Peyer's patch (tissue), 4 donors: ENCODE measurements around the gene OBSL1.

ENCODE experiments used
- POLR2A ChIP-seq, 2 donors: fragments of 450-650 bp; IDR thresholded peaks; one replicate each; pipeline ENCODE4 v1.5.1; 2017; ENCODE audit warnings: antibody characterized with exemption in 2 of 2, mild to moderate bottlenecking in 2 of 2, moderate library complexity in 2 of 2
- TF ChIP-seq, protein P1 (sequence below), 6 experiments: fragments of 450-650 bp in 4 of 6; fragments of 200-600 bp in 2 of 6; sonication (generic) in 1 of 6; IDR thresholded peaks; one replicate each; pipeline ENCODE4 v1.5.1; 2017 to 2019; ENCODE audit warnings: antibody characterized with exemption in 6 of 6, mild to moderate bottlenecking in 3 of 6, moderate library complexity in 1 of 6

DNA sequence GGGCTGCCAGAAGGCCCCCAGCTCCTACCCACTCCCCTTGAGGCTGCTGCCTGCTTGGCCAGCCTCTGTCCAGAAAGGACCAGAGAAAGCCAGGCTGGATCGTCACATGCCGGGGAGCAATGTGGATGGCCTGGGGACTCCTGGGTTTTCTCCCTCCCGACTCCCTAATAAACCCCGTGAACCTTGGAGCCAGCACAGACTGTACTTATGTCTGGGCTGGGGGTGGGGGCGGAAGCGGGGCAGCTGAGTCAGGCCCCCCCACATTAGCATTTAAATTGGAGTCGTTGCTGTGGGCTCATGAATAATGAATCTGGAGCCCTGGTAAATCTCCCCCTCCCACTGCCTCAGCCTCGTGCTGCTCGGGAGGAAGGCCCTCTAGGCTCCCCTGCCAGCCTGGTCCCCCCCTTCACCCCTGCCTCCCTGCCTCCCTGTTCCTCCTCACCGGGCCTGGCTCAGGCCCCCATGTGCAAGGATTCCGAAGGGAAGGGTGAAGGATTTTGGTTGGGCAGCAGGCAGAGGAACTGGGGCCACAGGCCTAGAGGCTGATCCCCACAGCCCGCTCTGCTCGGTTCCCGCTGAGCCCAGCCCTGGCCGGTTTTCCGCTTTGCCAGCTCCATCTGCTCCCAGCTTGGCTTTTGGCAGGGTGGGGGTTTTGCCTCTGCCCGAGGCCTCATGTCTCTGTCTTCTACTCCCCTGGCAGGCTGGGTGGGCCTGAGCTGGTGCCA lies 64.4 kb downstream of the OBSL1 start:
- TF ChIP-seq, protein P1, sequence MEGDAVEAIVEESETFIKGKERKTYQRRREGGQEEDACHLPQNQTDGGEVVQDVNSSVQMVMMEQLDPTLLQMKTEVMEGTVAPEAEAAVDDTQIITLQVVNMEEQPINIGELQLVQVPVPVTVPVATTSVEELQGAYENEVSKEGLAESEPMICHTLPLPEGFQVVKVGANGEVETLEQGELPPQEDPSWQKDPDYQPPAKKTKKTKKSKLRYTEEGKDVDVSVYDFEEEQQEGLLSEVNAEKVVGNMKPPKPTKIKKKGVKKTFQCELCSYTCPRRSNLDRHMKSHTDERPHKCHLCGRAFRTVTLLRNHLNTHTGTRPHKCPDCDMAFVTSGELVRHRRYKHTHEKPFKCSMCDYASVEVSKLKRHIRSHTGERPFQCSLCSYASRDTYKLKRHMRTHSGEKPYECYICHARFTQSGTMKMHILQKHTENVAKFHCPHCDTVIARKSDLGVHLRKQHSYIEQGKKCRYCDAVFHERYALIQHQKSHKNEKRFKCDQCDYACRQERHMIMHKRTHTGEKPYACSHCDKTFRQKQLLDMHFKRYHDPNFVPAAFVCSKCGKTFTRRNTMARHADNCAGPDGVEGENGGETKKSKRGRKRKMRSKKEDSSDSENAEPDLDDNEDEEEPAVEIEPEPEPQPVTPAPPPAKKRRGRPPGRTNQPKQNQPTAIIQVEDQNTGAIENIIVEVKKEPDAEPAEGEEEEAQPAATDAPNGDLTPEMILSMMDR (IDR thresholded peaks at IDR 0.05): no peak
- TF ChIP-seq POLR2A (IDR thresholded peaks at IDR 0.05): no peak
